Ishikawa (cell line): ENCODE measurements around the gene ASZ1.

Experiments
- CEBPB ChIP-seq: IDR thresholded peaks from 2 replicates; pipeline ENCODE4 v1.6.1; 2012
- CREB1 ChIP-seq: IDR thresholded peaks from 2 replicates; pipeline ENCODE4 v1.6.1; 2012; ENCODE audit warnings: low read depth
- EGR1 ChIP-seq: IDR thresholded peaks from 2 replicates; pipeline ENCODE4 v1.6.1; 2012
- EP300 ChIP-seq: IDR thresholded peaks from 2 replicates; pipeline ENCODE4 v1.6.1; 2012; ENCODE audit warnings: borderline replicate concordance
- FOXM1 ChIP-seq: IDR thresholded peaks from 2 replicates; pipeline ENCODE4 v1.6.1; 2012; ENCODE audit warnings: low read depth, borderline replicate concordance
- NFIC ChIP-seq: IDR thresholded peaks from 2 replicates; pipeline ENCODE4 v1.6.1; 2012
- RAD21 ChIP-seq: IDR thresholded peaks from 2 replicates; pipeline ENCODE4 v1.6.1; 2012; ENCODE audit warnings: low read depth
- TAF1 ChIP-seq: IDR thresholded peaks from 2 replicates; pipeline ENCODE4 v1.6.1; 2012; ENCODE audit warnings: low read depth, mild to moderate bottlenecking
- TEAD4 ChIP-seq: IDR thresholded peaks from 2 replicates; pipeline ENCODE4 v1.6.1; 2012
- YY1 ChIP-seq: IDR thresholded peaks from 2 replicates; pipeline ENCODE4 v1.6.1; 2012; ENCODE audit warnings: low read depth
- ZBTB7A ChIP-seq: IDR thresholded peaks from 2 replicates; pipeline ENCODE4 v1.6.1; 2012; ENCODE audit warnings: low read depth
- TF ChIP-seq, protein P1 (sequence below): IDR thresholded peaks from 2 replicates; pipeline ENCODE4 v1.6.1; 2012
- TF ChIP-seq, protein P2 (sequence below): IDR thresholded peaks from 2 replicates; pipeline ENCODE4 v1.6.1; 2012
- TF ChIP-seq, protein P3 (sequence below): IDR thresholded peaks from 2 replicates; pipeline ENCODE4 v1.6.1; 2012; ENCODE audit warnings: low read depth, mild to moderate bottlenecking

- TF ChIP-seq RAD21 (no peak), EP300 (no peak), EGR1 (no peak), CEBPB (no peak), FOXM1 (no peak), CREB1 (no peak), TEAD4 (no peak), NFIC (no peak), TAF1 (no peak), YY1 (no peak), ZBTB7A (no peak)
- TF ChIP-seq, protein P1, sequence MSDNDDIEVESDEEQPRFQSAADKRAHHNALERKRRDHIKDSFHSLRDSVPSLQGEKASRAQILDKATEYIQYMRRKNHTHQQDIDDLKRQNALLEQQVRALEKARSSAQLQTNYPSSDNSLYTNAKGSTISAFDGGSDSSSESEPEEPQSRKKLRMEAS = no peak
- TF ChIP-seq, protein P2, sequence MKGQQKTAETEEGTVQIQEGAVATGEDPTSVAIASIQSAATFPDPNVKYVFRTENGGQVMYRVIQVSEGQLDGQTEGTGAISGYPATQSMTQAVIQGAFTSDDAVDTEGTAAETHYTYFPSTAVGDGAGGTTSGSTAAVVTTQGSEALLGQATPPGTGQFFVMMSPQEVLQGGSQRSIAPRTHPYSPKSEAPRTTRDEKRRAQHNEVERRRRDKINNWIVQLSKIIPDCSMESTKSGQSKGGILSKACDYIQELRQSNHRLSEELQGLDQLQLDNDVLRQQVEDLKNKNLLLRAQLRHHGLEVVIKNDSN = no peak
- TF ChIP-seq, protein P3, sequence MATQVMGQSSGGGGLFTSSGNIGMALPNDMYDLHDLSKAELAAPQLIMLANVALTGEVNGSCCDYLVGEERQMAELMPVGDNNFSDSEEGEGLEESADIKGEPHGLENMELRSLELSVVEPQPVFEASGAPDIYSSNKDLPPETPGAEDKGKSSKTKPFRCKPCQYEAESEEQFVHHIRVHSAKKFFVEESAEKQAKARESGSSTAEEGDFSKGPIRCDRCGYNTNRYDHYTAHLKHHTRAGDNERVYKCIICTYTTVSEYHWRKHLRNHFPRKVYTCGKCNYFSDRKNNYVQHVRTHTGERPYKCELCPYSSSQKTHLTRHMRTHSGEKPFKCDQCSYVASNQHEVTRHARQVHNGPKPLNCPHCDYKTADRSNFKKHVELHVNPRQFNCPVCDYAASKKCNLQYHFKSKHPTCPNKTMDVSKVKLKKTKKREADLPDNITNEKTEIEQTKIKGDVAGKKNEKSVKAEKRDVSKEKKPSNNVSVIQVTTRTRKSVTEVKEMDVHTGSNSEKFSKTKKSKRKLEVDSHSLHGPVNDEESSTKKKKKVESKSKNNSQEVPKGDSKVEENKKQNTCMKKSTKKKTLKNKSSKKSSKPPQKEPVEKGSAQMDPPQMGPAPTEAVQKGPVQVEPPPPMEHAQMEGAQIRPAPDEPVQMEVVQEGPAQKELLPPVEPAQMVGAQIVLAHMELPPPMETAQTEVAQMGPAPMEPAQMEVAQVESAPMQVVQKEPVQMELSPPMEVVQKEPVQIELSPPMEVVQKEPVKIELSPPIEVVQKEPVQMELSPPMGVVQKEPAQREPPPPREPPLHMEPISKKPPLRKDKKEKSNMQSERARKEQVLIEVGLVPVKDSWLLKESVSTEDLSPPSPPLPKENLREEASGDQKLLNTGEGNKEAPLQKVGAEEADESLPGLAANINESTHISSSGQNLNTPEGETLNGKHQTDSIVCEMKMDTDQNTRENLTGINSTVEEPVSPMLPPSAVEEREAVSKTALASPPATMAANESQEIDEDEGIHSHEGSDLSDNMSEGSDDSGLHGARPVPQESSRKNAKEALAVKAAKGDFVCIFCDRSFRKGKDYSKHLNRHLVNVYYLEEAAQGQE = no peak
Measured at GRCh38 chr7:117448655-117449054, 21.4 kb upstream of the ASZ1 start.
